CD4-positive, alpha-beta T cell treated with Interleukin-17A for 1 hour (primary cell): ENCODE measurements around the gene MRPL20.
"Not testable (repeated sequence)": the region's sequence is repeated elsewhere in the genome, so short reads cannot be mapped to it uniquely, and the experiment has no call there.

ENCODE experiments used
- DNase-seq: peaks from one replicate; pipeline ENCODE4 v3.0.0-alpha.2; 2020

MRPL20 gene

GRCh38 chr1:1403653-1404052 is 3.4 kb downstream of the MRPL20 start:
- DNase-seq, result no peak

- DNase-seq, result not testable (repeated sequence)
Measured at GRCh38 chr1:1402901-1403392, 4.1 kb downstream of the MRPL20 start.

- peak; percentile 44 for DNase-seq
Measured at GRCh38 chr1:1402072-1402900, 4.8 kb downstream of the MRPL20 start.

GRCh38 chr1:1401457-1402010 is 5.6 kb downstream of the MRPL20 start:
- DNase-seq, result no peak

- no peak for DNase-seq
Measured at GRCh38 chr1:1400576-1401456, 6.3 kb downstream of the MRPL20 start.

- DNase-seq, result no peak
Measured at GRCh38 chr1:1399872-1400575, 7.1 kb downstream of the MRPL20 start.

- peak; percentile 99 for DNase-seq
Measured at GRCh38 chr1:1399187-1399871, 7.8 kb downstream of the MRPL20 start, which contains the start of gene CCNL2. CCNL2 (minus strand) TSS chr1:1399335; CDS start chr1:1399306, 29 bp downstream.

- no peak for DNase-seq
Measured at GRCh38 chr1:1398677-1399186, 8.4 kb downstream of the MRPL20 start.

GRCh38 chr1:1397839-1398523 is 9.1 kb downstream of the MRPL20 start:
- DNase-seq, result no peak

GRCh38 chr1:1395166-1395565 is 11.9 kb downstream of the MRPL20 start:
- DNase-seq, result no peak

DNA sequence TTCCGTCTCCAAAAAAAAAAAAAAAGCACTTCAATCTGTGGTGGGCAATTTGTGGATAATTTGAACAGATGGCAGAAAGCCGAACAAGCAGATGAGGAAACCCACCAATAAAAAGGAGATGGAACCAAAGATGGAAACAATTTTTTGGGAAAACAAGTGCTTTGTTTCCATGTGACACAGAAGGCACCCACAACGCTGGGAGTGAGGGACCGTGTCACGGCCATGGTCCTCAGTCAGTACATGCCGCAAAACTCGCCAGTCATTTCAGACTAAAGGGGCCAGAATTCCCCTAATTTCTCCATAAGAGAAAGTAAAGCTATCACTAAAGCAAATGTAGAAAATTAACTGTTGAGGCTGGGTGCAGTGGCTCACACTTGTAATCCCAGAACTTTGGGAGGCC is 13.0 kb downstream of the MRPL20 start:
- DNase-seq, result no peak

DNA sequence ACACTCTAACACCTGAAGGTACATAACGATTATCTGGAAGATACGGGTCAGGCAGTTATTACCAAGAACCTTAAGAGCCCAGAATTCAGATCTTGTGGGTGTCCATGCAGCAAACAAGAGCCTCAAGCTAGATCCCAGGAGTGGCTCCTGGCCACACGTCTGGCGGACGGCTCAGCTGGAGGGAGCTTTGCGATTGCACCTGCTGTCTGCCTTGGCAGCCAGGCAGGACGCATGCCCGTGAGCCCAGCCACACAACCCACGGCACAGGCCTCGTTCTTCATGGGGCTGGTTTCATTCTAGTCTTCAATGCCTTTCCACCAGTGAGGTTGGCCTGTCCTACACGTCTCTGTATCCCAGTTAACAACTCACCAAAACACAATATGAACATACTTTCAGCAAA is 13.7 kb downstream of the MRPL20 start:
- DNase-seq, result no peak

DNA sequence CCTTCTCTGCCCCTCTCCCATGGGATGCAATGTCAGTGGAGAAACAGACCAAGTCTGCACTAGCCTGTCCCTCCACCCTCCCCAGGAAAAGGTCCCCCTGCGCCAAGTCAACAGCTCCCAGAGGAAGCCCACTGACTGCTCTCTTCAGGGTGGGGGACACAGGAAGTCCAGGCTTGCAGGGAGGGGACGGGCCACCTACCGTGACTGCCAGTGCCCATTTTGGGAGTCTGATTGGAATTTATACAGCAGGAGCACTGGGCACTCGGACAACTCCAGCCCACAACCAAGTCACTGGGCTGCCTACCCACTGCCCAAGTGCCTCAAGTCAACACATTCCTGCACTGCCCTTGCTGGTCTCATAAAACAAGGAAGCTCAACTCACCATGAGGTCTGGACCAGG is 14.1 kb downstream of the MRPL20 start:
- DNase-seq, result no peak

- DNase-seq, result no peak
Measured at GRCh38 chr1:1391225-1391624, 15.9 kb downstream of the MRPL20 start.

GRCh38 chr1:1390675-1391074 is 16.4 kb downstream of the MRPL20 start:
- no peak for DNase-seq

DNA sequence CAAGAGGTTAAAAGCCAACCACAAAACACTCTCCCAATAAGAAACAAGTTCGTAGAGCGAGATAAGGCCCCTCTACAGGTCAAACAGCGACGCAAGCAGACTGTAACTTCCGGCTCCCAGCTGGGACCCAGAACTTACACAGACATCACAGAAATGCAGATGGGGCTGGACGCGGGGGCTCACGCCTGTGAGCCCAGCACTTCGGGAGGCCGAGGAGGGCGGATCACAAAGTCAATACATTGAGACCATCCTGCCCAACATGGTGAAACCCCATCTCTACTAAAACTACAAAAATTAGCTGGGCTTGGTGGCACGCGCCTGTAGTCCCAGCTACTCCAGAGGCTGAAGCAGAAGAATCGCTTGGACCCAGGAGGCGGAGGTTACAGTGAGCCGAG is 19.0 kb downstream of the MRPL20 start:
- no peak for DNase-seq

DNA sequence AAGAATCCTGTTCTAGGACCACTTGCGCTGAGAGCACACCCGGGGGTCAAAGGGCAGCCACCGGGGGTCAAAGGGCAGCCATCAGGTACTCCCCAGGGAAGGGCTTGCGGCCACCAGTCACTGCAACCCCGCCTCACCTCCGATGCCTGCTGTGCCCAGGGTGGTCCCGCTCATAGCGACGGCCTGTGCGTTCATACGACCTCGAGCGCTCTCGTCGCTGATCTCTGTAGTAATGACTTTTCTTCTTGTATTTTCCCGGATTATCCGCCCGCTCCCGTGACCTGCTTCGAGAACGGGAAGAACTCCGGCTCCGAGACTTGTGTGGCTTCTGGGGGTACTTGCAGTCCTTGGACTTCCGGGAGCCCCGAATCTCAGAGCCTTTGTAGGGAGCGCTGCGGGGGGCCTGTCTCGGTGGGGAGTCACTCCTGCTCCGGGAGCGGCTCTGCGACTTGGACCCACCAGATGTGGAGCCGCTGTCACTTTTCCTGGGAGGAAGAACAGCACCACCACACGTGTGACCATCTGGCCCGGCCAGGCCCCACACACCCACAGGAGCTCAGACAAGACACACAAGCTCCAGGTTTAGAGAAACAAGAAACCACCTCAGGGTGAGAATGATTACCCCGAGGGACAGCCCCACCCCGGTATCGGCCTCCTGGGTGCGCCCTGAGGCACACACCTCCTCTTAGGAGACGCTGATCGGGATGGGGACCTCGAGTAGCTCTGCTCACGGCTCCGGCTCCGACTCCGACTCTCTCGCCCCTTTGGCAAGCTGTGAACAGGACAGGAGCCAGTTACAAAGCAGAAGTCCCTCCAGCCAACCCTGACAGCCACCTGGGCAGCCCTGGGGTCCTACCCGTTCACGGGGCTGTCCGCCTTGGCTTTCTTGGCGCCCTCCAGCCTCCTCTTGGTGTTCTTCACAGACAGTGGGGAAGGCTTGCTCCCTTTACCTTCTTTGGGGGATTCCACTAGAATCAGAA is 19.7 kb downstream of the MRPL20 start:
- no peak for DNase-seq

DNA sequence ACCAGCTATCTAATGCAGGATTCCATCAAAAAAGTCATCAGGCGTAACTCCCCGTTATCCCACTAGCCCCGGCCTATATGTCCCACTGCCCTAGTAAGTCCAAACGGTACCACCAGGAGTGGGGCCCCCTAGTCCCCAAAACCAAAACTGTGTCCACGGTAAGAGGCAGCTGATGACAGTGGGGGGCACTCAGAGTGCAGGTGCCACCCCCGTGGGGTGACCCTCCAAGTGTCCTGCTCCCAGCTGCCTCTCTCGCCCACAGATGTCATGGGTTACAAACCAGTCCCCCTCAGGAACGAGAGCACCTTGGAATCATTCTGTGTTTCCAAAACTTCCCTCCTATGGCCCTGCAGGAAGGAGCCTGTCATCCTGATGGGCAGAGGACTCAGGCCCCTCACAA is 21.2 kb downstream of the MRPL20 start:
- no peak for DNase-seq

DNA sequence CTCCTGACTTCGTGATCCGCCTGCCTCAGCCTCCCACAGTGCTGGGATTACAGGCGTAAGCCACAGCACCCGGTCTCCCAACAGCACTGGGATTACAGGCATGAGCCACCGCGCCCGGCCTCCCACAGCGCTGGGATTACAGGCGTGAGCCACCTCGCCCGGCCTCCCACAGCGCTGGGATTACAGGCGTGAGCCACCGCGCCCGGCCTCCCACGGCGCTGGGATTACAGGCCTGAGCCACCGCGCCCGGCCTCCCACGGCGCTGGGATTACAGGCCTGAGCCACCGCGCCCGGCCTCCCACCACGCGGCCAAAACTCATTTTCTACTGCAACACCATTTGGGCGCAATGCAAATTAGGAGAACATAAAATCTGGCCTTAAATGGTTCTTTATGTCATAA is 21.8 kb downstream of the MRPL20 start:
- DNase-seq, result not testable (repeated sequence)

DNA sequence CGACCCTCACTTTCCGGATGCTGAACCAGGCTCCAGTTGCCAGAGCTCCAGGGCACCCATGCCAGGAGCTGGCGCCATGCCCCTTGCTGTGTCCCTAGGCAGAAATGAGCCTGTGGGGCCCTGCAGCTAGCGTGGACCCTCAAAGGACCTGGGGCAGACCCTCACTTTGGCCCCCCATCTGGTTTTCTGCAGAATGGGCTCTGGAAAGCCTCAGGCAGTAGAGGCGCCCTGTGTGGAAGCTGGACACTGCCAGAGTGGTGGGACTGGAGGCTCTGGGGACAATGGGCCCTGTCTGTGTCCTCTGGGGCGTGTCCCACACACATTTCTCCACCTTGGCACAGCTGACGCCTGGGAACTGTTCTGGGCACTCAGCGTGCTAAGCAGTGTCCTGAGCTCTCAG is 25.8 kb downstream of the MRPL20 start:
- no peak for DNase-seq
